Renal cortex interstitium (tissue), 11 donors: Measurements from ENCODE around the gene CAPN14. TPM values are rescaled to one million over a fixed set of nuclear protein-coding genes. Genes with fewer than 3 reads are reported as not detected.
"Not testable (repeated sequence)": the region's sequence is repeated elsewhere in the genome, so short reads cannot be mapped to it uniquely, and the experiment has no call there.

ENCODE experiments used
- DNase-seq, 11 donors: peaks; one replicate each; pipeline ENCODE4 v3.0.0-alpha.2; 2013; ENCODE audit warnings: low read depth in 9 of 11, low spot score in 4 of 11; ENCODE audit errors: extremely low read depth in 1 of 11
- polyA plus RNA-seq, 3 donors: library from polyadenylated mRNA; unstranded; fragments of 120-200 nt; gene quantifications; one replicate each; pipeline ENCODE4 v1.2.1, GENCODE V29; 2013; ENCODE audit not compliant: insufficient read length in 3 of 3

Gene CAPN14
- polyA plus RNA-seq, 3 donors: 0.06 to 0.13 (median 0.12) TPM

- no peak for DNase-seq
Observed at GRCh38 chr2:31205186-31205585, 12.1 kb downstream of the CAPN14 start.

DNA sequence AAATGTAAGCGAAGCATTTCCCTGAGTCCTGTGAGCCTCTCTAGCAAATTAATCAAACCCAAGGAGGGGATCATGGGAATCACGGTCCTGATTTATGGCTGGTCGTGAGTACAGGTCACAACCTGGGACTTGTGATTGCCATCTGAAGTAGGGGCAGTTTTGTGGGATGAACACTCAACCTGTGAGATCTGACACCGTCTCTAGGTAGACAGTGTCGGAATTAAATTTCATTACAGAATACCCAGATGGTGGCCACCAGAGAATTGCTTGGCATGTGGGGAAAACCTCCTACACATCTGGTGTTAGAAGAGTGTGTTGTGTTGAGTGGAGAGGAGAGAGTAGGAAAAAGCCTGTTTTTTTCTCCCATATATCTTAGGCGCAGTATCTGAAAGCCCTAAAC is 12.5 kb downstream of the CAPN14 start:
- DNase-seq: peak in 3 of 11 donors; percentile 6 to 43 (median 19)

DNA sequence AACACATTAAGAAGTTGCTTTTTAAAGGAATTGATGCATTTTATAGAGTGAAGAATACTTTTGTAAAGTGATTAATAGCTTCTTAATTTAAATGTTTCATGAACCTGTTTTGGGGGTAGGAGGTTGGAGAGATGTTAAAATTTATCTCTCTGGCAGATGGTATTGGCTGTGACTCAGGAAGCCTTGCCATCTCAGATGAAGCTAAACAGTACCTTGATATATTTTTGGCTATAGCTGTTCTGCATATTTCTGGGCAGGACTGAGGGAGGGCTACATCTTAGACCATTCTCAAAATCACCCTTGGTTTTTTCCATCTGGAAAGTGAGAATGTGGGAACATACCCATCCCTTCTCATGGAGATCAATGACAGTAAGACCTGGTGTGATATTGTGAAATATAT is 13.4 kb downstream of the CAPN14 start:
- DNase-seq: no peak

GRCh38 chr2:31202833-31203232 is 14.5 kb downstream of the CAPN14 start:
- no peak for DNase-seq

DNA sequence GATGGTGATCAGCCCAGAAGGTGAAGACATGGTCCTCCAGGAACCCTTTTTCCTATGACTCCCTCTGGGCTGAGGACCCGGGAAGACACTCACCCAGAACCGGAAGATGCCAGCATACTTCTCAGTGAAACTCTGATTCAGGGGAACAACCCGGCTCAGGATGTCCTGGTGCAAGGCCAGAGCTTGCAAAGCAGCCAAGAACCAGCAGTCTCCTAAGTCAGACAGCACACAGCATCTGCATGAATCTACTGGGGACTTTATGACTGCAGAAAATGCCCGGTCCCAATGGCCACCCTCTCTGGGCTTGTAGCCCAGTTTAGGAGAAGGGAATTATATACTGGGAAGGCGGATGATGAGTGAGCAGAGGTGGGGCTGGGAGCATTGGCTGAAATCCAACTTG is 15.3 kb downstream of the CAPN14 start:
- DNase-seq: no peak

GRCh38 chr2:31200972-31201371 is 16.3 kb downstream of the CAPN14 start:
- no peak for DNase-seq

DNA sequence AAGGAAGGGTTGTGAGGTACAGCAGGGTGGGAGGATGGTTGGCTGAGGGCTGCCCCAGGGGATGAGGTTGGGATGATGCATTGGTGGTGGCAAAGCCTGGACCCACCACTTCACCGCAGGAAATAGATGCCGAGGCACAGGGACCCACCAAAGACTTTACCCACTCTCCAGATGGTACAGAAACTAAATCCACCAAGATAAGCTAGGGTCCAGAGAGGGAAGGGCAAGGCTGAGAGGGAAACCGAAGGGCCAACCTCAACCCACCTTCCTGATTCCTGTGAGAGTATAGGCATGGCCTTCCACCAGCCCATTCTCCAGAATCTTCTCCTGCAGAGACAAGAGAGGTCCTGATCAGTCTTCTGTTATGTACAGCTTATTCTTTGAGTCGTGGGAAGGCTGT is 18.1 kb downstream of the CAPN14 start:
- no peak for DNase-seq

- DNase-seq: no peak
Observed at GRCh38 chr2:31197669-31198068, 19.6 kb downstream of the CAPN14 start.

GRCh38 chr2:31197166-31197565 is 20.1 kb downstream of the CAPN14 start:
- DNase-seq: no peak

DNA sequence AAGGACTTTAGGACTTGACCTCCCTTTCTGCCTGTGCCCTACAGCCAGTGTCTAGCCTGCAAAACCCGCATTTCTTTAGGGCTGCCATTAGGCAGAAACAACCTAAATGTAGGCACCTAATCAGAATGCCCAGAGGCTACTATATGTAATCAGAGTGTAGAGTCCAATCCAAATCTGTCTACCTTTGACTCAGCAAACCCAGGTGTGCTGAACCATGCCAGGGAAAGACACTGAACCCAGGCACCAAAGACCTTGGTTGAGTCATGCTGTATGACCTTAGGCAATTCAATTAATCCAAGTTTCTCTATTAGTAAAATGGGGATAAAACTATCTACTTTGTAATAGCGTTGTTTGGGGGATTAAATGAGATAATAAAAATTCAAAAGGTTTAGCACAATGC is 20.7 kb downstream of the CAPN14 start:
- no peak for DNase-seq

- DNase-seq: no peak
Observed at GRCh38 chr2:31193806-31194205, 23.5 kb downstream of the CAPN14 start.

DNA sequence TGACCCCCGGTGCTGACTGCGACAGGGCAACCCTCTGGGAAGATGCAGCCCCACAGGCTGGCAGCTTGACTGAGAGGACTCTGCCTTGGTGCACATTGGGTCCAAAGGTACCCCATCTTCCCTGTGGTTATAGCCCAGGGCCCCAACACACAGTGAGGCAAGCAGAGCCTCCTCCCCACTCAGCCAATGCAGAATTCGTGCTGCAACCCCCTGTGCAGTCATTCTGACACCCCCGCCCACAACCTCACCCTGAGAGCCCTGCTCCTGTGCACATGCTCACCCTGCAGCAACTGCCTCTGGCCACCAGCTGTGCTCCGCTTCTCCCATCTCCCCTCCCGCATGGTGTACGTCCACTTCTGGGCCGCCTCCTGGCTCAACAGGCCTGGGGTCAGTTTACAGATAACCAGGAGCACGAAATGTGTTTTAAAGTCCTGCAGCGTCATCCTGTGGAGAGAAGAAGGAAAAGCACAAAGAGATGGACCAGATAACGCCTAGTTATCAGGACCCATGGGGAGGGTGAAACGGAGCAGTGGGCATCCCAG is 24.4 kb downstream of the CAPN14 start:
- DNase-seq: no peak

- DNase-seq: no peak
Observed at GRCh38 chr2:31192396-31192795, 24.9 kb downstream of the CAPN14 start.

GRCh38 chr2:31191931-31192330 is 25.4 kb downstream of the CAPN14 start:
- DNase-seq: no peak

DNA sequence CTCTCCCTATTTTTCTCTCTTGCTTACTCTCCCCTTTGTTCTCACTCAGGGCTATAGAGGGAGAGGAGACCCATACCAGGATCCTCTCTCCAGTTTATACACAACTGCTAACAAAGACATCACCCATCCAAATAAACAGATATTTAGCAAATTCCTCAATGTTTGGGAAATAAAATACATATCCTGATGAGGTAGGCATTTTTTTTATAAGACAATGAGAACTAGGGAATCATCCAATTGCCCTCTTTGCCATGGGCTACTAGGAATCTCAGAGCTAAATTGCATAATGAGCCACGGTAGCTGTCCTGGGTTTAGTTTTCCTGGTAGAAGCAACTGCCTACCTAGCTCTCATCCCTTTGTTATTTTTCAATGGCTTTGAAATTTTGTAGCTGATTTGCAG is 27.1 kb downstream of the CAPN14 start:
- DNase-seq: no peak

DNA sequence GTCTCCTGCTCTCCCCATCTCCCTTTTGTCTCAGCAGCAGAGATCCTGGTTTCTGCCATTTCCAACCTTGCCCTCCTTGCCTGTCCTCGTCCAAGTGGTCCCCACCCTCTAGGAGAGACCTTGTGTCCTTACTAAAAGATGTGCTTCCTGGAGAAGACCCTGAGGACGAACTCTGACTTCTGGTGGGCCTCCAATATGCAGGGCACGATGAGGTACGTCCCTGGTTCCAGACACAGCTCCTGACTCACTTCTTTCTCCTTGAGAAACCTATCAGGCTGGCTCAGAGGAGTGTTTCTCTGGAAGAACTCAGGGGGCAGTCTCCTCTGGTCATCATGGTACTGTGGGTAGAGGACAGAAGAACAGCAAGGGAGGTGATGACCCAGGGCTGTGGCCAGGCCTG is 28.2 kb downstream of the CAPN14 start:
- DNase-seq: no peak

DNA sequence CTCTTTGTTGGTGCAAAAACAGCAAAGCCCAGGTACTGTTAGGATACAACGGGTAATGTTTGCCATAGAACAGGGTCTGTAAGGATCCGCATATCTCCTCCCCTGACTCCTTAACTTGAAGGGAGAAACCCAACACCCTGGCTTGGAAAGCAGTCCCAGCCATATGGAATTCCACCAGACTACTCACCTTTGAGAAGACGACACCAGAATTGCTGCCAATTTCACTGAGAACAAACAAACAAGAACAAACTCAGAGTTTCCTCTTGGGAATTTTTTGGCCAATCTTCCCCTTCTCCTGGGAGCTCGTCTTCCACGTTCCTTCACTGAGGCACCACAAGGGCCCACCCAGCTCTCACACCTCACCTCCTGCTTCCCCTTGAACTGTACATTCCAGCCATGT is 29.2 kb downstream of the CAPN14 start:
- DNase-seq: no peak

- no peak for DNase-seq
Observed at GRCh38 chr2:31187166-31187565, 30.1 kb downstream of the CAPN14 start.

DNA sequence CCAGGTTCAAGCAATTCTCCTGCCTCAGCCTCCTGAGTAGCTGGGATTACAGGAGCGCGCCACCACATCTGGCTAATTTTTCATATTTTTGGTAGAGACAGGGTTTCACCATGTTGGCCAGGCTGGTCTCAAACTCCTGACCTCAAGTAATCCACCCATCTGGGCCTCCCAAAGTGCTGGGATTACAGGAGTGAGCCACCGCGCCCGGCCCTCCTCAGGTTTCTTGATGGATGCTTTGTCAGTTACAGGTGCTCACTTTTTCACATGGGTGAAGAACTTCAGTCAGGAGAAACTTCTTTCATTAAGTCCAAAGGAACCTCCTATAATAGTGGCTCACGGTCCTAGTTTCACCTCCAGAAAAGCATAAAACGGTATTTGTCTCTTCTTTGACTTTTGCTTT is 33.3 kb downstream of the CAPN14 start:
- DNase-seq: not testable (repeated sequence)

DNA sequence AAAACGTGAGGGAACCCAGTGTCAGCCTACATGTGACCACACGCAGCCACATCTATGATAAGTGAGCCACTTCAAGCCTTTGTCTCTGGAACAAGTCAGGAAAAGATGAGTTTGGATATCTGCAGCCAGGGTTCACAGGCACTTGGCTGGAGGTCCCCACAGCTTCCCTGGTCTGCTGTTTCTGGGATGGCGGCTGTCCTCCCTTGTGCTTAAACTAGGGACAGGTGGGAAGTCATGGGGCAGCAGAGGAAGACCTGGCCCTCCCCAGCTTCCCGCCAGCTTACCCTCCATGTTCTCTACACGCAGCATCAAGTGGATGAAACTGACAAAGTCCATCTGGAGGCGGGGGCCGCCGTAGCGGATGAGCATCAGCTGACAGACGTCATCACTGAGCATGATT is 40.6 kb downstream of the CAPN14 start:
- DNase-seq: no peak

DNA sequence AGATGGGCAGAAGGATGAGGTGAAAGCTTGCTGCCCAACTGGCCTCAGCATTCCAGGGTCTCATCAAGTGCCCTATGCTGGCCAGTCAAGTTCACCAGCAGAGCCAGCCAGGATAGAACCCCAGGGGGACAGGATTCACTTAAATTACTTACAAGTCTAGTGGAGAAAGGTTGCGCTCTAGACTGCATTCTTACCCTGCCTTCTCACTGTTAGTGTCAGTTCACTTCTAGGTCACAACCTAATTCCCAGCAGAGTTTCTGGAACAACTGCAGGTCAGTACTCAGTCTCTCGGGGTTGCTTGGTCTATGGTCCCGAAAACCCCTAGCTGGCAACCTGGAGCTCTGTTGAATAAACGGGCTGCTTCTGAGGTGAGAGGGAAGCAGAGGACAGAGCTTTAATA is 46.2 kb downstream of the CAPN14 start:
- no peak for DNase-seq
